GM21737 (cell line): ENCODE measurements around the gene PAX8.

ENCODE experiments used
- ATAC-seq: cut with Tn5 transposase; IDR thresholded peaks from one replicate; pipeline ENCODE4 v1.9.1; 2021; ENCODE audit warnings: mild to moderate bottlenecking, moderate library complexity; ENCODE audit not compliant: unreplicated experiment

PAX8 gene

DNA sequence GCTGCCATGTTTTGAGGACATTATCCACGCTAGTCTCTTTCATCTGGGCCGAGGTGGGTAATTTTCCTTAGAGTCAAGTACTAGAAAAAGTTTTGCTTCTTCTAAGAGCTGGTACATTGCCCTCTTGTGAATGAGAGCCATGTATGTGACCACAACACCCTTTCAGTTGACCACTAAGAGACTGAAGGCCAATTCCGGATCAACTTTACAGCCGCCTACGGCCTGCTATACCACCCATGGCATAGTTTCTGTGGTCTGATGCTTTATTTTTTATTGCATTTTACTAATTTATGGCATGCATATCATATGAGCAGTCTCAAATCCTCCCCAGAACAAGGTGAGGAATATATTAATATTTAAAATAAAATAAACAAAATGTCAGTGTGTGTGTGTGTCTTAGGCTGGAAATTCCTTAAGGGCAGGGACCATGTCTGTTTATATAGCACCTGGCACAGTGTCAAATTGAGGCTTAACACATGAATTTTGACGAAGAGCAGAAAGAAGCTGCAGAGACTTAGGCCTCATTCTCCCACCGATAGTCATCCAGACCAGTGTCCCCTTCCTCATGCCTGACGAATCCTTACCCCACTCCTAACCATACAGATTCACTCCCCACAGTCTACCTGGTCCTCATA lies 69.6 kb downstream of the PAX8 start:
- ATAC-seq, result no peak

DNA sequence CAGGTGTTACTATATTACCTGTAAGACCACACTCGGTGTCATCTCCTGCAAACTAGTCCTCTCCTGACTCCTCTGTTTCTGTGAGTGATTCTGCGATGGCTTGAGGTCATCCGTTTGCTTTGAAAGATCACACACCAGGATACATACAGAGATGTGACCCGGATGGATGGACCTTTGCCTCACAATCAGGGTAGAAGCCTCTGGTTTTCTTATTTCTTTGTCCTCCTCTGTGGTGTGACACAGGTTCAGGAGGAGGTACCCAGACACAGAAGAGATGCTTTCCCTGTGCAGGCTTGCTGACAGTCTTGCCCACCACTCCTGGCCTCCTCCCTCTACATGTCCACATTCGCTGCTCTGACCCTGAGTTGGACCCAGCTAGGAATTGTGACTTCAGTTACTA lies 70.3 kb downstream of the PAX8 start:
- ATAC-seq, result no peak

- ATAC-seq, result no peak
Observed at GRCh38 chr2:113207021-113207420, 71.7 kb downstream of the PAX8 start.

DNA sequence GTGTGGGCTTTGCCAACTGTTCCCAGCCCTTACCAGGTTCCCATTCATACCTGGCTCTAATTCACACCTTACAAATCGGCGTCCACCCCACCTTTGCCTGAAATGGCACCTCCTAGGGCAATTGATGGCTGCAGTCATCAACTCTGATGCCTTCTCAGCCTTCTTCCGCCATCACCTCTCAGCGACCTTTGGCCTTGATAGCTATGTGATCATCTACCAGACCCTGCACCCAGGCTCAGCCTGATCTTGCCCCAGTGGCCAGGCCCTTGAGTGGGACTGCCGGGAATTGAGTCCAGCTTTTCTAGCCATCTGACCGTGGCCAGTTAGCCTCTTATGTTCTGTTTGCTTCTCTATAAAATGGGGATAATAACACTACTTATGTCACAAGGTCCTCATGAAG lies 72.5 kb downstream of the PAX8 start:
- ATAC-seq, result no peak

- ATAC-seq, result peak; percentile 73
Observed at GRCh38 chr2:113203901-113204519, 74.7 kb downstream of the PAX8 start.

- no peak for ATAC-seq
Observed at GRCh38 chr2:113203217-113203530, 75.5 kb downstream of the PAX8 start.

DNA sequence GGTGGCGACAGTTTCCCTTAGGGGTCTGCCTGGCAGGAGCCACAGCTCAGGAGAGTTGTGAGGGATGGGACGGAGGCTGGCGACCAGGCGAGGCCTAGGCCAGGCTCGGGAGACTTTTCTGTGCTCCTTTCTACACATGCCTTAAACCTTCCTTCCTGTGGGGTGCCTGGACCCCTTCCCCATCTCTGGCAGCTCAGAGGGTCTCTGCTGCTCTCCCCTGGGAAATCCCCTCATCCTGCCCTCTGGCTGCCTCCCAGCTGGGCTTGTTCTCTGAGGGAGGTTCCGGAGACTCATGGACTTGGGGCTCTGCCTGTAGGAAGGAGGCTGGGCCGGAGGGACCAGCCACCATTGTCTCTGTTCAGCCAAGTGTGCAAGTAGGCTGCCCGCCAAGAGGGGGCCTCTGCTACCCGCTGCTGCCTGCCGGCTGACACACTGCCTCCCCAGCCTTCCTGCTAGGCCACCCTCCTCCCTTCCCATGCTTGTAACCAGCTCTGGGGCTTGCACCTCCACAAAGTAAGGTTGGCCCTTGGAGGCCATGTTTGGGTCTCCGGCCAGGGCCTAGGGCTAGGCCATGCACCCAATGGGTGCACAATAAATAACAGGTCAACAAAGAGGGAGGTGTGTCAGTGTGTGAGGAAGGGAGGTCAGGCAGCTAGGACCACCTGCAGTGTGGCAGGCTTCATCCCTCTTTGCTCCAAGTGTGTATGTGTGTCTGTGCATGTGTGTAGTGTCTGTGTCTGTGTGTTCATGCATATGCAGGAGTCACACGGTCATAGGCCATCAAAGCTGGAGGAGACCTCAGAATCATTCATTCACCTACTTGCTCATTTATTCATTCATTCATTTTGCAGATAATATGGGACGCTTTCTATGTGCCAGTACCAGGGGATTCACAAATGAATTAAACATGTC lies 76.2 kb downstream of the PAX8 start:
- ATAC-seq, result no peak

DNA sequence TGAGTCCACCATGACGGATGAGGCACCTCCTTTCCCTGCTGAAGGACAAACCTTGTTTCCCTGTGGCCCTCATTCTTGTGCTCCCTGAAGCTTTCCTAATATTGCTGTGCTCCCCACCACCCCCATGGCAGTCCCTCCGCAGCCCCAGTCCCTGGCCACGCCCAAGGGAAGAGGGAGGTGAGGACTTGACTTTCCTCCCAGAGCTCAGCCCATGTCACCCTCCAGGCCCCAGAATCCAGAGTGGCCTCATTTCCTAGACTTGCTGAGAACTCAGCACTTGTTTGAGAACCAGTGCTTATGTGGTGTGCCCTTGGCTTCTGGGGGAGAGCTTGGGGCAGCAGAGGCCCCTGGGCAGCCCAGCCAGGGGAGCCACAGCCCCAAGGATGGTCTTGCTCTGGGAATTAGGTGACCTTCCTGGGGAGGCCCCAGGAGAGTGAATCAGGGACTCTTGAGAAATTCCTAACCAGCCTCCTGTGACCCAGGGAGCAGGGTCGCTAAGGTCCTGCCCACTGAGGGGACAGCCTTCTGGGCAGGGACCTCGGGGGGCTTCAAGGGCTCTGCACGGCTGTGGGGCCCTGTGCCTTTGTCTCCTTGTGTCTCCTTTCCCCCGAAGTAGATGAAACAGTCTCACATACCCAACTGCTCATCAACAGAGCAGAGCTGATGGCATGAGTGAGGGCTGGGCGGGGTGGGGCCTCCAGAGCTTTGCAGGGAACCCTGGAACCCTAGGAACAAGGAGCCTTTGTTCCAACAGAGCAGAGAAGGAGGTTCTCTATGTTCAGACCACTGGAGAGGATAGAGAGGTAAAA lies 77.0 kb downstream of the PAX8 start:
- no peak for ATAC-seq

- ATAC-seq, result no peak
Observed at GRCh38 chr2:113200736-113201490, 77.8 kb downstream of the PAX8 start.

- ATAC-seq, result no peak
Observed at GRCh38 chr2:113200236-113200635, 78.5 kb downstream of the PAX8 start.

GRCh38 chr2:113198790-113199612 lies 79.7 kb downstream of the PAX8 start:
- ATAC-seq, result peak; percentile 47

DNA sequence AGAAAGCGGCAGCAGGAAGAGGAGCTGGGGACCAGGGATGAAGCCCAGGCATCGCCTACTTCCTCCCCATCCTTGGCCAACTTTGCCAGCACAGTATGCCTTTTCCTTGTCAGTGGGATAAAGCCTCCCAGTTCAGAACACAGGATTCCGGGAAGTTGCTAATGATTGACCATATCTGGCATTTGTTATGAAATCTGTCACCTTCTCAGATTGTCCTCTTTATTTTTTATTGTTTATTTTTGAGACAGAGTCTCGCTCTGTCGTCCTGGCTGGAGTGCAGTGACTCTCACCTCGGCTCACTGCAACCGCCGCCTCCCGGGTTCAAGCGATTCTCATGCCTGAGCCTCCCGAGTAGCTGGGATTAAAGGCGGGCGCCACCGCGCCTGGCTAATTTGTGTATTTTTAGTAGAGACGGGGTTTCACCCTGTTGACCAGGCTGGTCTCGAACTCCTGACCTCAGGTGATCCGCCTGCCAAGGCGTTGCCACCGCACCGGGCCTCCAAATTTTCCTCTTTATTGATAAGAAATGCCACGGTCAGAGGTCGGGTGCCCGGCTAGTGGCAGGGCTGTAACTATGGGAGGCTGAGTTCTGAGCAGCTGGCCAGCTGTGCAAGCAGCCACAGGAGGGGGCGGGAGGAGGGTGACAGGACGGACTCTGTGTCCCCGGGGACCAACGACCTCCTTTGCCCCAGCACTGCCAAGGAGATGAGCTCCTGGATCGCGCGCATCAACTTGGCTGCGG lies 80.5 kb downstream of the PAX8 start:
- ATAC-seq, result peak; percentile 13

GRCh38 chr2:113197347-113198047 lies 81.2 kb downstream of the PAX8 start:
- no peak for ATAC-seq

- no peak for ATAC-seq
Observed at GRCh38 chr2:113196839-113197238, 81.9 kb downstream of the PAX8 start.

DNA sequence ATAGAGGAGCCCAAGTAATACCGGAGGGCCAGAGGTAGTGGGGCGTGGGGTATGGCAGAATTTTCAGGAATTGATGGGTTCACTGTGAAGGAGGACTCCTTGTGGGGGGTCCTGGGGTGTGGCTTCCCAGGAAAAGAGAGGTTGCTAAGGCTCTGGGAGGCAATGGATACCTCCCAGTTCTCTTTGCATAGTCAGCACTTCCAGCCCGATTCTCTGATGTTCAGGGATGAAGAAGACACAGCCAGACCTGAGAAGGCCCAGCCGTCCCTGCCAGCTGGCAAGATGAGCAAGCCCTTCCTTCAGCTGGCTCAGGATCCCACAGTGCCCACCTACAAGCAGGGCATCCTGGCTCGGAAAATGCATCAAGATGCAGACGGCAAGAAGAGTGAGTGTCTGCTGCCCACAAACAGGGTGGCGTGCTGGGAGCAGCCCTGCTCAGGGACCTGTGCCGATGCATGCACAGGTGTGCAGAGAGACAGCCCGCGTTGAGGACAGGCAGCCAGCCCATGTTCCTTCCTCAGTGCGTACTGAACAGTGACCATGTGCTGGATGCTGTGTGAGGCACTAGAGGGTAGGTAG lies 82.7 kb downstream of the PAX8 start:
- ATAC-seq, result no peak

GRCh38 chr2:113192459-113193100 lies 86.1 kb downstream of the PAX8 start:
- ATAC-seq, result no peak

DNA sequence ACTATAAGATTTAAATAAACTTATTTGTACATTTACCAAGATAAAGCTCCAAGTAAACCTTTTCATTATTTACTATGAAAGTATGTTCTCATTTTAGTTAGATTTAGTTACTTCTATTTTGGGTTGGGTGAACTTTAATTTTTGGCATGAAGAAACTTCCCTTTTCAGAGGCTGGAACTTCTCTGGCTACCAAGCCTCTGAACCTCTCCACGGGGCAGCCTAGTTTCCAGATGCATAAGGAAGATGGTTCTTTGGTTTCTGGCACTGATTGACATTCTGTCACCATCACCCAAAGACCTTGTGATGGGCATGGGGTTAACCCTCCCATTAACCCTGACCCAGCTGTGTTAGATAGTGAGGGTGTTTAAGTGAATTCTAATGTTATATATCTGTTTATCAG lies 87.8 kb downstream of the PAX8 start:
- no peak for ATAC-seq

GRCh38 chr2:113187771-113188170 lies 91.0 kb downstream of the PAX8 start:
- ATAC-seq, result no peak
